Left lung (tissue), 10 donors: ENCODE measurements around the gene SECISBP2. TPM values are rescaled to one million over a fixed set of nuclear protein-coding genes. Genes with fewer than 3 reads are reported as not detected.
A peak's percentile ranks its signal among the peaks of the same experiment; 100 is the strongest.

Source experiments
- ATAC-seq: fragments of 200-7000 bp; cut with Tn5 transposase; one replicate; pipeline ENCODE4 v1.9.1; 2020; ENCODE audit warnings: moderate library complexity
- DNase-seq, 4 donors: peaks; one replicate each; pipeline ENCODE4 v3.0.0-alpha.2; 2013 to 2020
- H3K27ac ChIP-seq, 2 donors: fragments of 200-600 bp; sonication (generic) in 1 of 2; one replicate each; pipeline versions ENCODE4 v1.5.0 to v1.8.0; 2020 to 2021
- H3K27me3 ChIP-seq, 2 donors: fragments of 200-600 bp; sonication (generic) in 1 of 2; one replicate each; pipeline versions ENCODE4 v1.5.0 to v1.8.0; 2020 to 2021
- H3K36me3 ChIP-seq, 2 donors: fragments of 200-600 bp; sonication (generic) in 1 of 2; one replicate each; pipeline versions ENCODE4 v1.5.0 to v1.8.0; 2020 to 2021
- H3K4me1 ChIP-seq, 2 donors: fragments of 200-600 bp; one replicate each; pipeline ENCODE4 v1.8.0; 2021
- H3K4me3 ChIP-seq, 2 donors: fragments of 200-600 bp; sonication (generic) in 1 of 2; one replicate each; pipeline versions ENCODE4 v1.5.0 to v1.8.0; 2020 to 2021; ENCODE audit warnings: mild to moderate bottlenecking in 1 of 2
- H3K9me3 ChIP-seq, 2 donors: fragments of 200-600 bp; sonication (generic) in 1 of 2; one replicate each; pipeline versions ENCODE4 v1.5.0 to v1.8.0; 2020 to 2021
- intact Hi-C, 2 donors: fragments of 100-400 bp; cut with DNase I; formaldehyde crosslinking; loops; one replicate each; pipeline versions ENCODE4 v1.11.2 to v1.14.2; 2022
- polyA plus RNA-seq, 6 donors: library from polyadenylated mRNA; unstranded; fragments of 120-200 nt; gene quantifications; one replicate each; pipeline ENCODE4 v1.2.1, GENCODE V29; 2013; ENCODE audit not compliant: insufficient read length in 6 of 6
- total RNA-seq, 2 donors: library from RNA; stranded (reverse); fragmentation: NEBNext Ultra II Directional; extraction: Animal tissue kit (Norgen Biotek cat#: 25700); gene quantifications; one replicate each; pipeline ENCODE4 v1.2.1, GENCODE V29; 2021
- TF ChIP-seq, protein P1 (sequence below), 2 donors: fragments of 200-600 bp; sonication (generic) in 1 of 2; IDR thresholded peaks; one replicate each; pipeline versions ENCODE4 v1.5.0 to v1.8.0; 2021; ENCODE audit warnings: antibody characterized with exemption in 2 of 2
- donor health status: DM: no; HTN: yes; CAD: no.
- donor health status: DM: no; HTN: no; CAD: no.

SECISBP2 gene
- total and polyA plus RNA-seq, 8 donors: 31.4 to 92.8 (median 89.3) TPM

DNA sequence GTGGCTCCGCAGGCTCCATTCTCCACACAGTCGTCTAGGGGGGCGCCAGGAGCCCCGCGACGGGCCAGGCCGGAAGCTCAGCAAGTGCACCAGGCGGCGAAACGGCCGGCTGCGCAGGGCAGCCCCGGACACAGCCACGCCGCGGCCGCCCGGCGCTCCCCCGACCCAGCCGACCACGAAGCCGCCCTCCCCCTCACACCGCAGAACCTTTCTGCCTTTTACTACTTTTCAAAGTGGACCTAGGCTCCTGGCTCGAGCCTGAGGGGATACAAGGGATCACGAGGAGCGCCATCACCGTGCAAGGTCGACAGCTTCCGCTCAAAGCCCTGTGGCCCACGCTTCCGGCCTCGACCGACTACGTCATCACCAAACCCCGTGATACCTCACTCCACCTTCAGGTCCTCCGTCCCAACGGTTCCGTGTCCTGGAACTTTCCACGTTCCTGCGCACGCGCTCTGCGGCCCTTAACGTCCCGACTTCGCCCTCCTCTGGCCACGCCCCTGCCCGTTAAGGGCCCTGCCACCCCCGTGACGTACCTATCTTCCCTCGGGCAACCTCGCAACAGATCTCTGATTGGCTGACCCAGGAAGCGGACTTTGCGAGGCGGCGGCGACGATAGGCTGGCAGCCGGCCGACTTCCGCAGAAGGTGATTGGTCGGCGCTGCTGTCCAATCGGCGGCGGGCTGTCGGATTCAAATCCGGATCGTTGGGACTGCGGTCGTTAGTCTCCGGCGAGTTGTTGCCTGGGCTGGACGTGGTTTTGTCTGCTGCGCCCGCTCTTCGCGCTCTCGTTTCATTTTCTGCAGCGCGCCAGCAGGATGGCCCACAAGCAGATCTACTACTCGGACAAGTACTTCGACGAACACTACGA lies 7.6 kb upstream of the SECISBP2 start, which contains the start of gene CKS2:
CKS2 (plus strand) TSS at position 721 of the 871 bp plus-strand sequence; CDS start at position 819, 98 bp downstream.
- DNase-seq (peak; percentile 100), ATAC-seq (peak; percentile 87)
- intact Hi-C loops: no loop called here
- H3K4me1 ChIP-seq: peaks cover 20 to 46% of the 10 kb centered on the region in 2 donors
- H3K36me3 ChIP-seq: no peaks in the 10 kb centered on the region
- no peaks in the 10 kb centered on the region for H3K27me3 ChIP-seq
- H3K27ac ChIP-seq: peak within 1 kb of the TSS; percentile 99 to 100
- H3K9me3 ChIP-seq: no peaks in the 10 kb centered on the region
- TF ChIP-seq, protein P1, sequence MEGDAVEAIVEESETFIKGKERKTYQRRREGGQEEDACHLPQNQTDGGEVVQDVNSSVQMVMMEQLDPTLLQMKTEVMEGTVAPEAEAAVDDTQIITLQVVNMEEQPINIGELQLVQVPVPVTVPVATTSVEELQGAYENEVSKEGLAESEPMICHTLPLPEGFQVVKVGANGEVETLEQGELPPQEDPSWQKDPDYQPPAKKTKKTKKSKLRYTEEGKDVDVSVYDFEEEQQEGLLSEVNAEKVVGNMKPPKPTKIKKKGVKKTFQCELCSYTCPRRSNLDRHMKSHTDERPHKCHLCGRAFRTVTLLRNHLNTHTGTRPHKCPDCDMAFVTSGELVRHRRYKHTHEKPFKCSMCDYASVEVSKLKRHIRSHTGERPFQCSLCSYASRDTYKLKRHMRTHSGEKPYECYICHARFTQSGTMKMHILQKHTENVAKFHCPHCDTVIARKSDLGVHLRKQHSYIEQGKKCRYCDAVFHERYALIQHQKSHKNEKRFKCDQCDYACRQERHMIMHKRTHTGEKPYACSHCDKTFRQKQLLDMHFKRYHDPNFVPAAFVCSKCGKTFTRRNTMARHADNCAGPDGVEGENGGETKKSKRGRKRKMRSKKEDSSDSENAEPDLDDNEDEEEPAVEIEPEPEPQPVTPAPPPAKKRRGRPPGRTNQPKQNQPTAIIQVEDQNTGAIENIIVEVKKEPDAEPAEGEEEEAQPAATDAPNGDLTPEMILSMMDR (IDR thresholded peaks at IDR 0.05): no peak
- peak within 1 kb of the TSS; percentile 76 to 77 for H3K4me3 ChIP-seq

DNA sequence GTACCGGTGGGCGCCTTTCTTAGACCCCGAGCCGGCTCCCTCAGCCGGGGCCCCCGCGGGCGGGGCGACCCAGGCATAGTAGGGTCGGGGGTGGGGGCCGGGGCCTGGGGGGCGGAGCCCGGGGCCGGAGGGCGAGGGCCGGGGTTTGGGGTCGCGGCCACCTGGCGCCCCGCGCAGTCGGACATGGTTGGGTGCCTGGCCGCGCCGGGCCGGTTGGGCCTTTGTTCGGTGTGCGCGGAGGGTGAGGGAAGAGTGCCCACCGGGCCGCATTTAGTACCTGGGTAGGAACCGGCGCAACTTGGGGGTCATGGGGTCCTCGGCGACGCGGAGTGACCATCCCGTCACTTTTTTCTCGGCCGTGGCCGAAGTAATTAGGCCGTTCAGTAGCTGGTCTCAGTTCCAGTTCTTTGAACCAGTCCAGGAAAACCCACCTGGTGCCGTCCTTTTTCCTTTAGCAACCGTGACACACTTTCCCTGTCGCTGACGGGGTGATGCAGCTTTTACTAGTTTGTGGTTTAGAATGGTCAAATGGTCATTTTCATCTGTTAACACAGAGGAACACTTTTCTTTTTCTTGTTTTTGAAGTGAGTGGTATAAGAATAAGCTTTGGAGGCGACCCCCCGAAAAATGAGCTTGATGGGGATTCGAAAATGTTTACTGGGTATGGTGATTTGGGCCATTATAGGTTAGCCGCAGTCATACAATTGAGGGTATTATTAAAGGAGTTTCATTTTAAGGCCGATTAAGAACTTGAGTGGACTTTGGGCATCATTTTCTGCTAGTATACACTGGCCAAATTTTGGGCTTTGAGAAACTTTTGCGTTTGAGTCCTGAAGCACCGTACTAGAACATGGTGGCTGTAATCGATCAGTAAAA lies 6.7 kb upstream of the SECISBP2 start:
- ATAC-seq: peak; percentile 1
- Histone ChIP-seq H3K9me3 (no peaks in the 10 kb centered on the region), H3K4me3 (peak overlapping the region; percentile 76 to 77), H3K27me3 (no peaks in the 10 kb centered on the region), H3K36me3 (peaks cover 0 to 4% of the 10 kb centered on the region in 2 donors), H3K27ac (peak overlapping the region; percentile 64 to 99), H3K4me1 (peaks cover 20 to 46% of the 10 kb centered on the region in 2 donors)
- intact Hi-C loops: no loop called here
- DNase-seq: peak in 3 of 4 donors; percentile 14 to 85 (median 40)
- TF ChIP-seq, protein P1 (IDR thresholded peaks at IDR 0.05): no peak

DNA sequence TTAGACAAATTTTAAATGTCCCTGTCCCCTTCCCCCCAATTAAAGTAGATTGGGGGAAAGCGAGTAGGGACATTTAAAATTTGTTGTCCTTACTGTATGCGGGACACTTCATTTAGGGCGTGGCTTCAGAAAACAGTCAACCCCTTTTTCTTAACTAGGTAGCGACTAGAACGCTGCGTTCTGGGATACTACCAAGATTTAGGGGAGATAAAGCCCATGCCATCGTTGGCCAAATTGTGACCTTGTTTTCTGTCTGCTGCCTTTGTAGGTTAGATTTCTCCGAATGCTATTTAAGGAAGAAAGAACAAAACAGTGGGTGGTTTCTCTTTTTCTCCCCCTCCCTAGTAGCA lies 6.1 kb upstream of the SECISBP2 start:
- TF ChIP-seq, protein P1 (IDR thresholded peaks at IDR 0.05): no peak
- ATAC-seq: no peak
- Histone ChIP-seq H3K9me3 (no peaks in the 10 kb centered on the region), H3K27me3 (no peaks in the 10 kb centered on the region), H3K27ac (peak overlapping the region in 1 of 2 donors; percentile 64), H3K36me3 (peaks cover 0 to 10% of the 10 kb centered on the region in 2 donors), H3K4me1 (peaks cover 23 to 46% of the 10 kb centered on the region in 2 donors), H3K4me3 (peak overlapping the region; percentile 76 to 77)
- intact Hi-C loops: no loop called here
- DNase-seq: peak in 2 of 4 donors; percentile 29 to 51

DNA sequence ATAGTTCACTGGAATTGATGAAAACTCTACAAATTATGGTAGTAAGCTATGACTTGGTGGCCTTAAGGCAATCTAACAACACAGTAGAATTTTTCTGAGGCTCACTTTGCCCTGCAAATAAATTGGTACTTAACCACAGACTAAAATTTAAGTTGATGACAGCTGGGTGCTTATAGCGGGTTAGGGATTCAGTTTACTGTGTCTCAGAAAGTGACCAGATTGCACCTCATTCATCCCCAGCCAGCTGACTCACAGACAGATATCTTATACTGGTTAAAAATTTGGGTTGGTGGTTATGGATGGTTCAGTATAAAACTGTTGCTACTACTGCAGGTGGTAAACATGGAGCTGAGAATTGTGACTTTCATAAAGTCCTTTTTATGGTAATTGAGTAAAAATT lies 4.5 kb upstream of the SECISBP2 start:
- DNase-seq: no peak
- no peak for ATAC-seq
- intact Hi-C loops: no loop called here

More for the DNA sequence above, 4.5 kb upstream of the SECISBP2 start:
- Histone ChIP-seq H3K4me1 (peaks cover 29 to 54% of the 10 kb centered on the region in 2 donors), H3K27me3 (no peaks in the 10 kb centered on the region), H3K27ac (no peak overlapping the region), H3K36me3 (peaks cover 0 to 14% of the 10 kb centered on the region in 2 donors), H3K4me3 (peak overlapping the region; percentile 76 to 77), H3K9me3 (no peaks in the 10 kb centered on the region)
- TF ChIP-seq, protein P1 (IDR thresholded peaks at IDR 0.05): no peak
